NCI-H146 treated with DMSO at 0.1 percent for 48 hours (cell line): ENCODE measurements around the gene SSTR5.

ENCODE experiments used
- DNase-seq: peaks from one replicate; lab custom pipeline; 2025; ENCODE audit not compliant: unreplicated experiment; lab: John Stamatoyannopoulos, UW

Gene SSTR5

DNA sequence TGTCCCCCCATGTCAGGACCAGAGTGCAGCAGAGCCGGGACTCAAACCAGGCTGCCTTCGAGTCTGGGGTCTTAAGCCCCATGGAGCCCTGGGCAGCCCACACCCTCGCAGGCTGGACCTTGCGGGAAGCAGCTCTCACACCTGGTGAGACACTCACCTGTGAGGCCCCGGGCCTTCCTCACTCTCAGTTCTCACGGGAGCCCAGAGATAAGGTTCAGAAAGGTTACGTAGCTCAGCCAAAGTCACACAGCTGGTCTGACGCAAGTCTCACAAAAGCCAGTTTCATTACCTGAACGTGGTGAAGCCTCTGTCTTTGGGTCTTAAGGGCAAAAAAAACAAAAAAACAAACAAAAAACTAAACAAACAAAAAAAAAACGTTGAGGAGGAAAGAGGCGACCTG is 32.8 kb upstream of the SSTR5 start:
- DNase-seq = no peak

GRCh38 chr16:1040346-1040745 is 32.2 kb upstream of the SSTR5 start:
- DNase-seq = no peak

GRCh38 chr16:1042049-1042744 is 30.4 kb upstream of the SSTR5 start:
- DNase-seq = no peak

DNA sequence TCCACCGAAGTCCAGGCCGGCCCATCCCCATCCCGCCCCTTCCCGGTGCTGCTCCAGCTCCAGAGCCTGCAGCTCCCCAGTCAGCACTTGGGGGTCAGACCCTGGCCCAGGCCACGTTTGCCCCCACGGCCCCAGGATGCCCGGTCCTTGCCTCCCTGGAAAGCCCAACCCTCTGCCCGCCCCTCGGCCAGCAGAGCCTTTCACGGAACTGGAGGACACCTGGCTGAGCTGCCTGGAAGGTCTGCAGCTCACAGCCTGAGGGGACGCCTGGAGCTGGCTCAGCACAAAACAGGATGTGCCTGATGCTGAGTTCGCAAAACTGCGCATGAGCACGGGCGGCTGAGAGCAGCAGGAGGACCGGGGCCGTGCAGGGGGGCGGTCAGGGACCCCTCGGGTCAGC is 29.7 kb upstream of the SSTR5 start:
- no peak for DNase-seq

GRCh38 chr16:1043881-1044451 is 28.6 kb upstream of the SSTR5 start:
- no peak for DNase-seq

DNA sequence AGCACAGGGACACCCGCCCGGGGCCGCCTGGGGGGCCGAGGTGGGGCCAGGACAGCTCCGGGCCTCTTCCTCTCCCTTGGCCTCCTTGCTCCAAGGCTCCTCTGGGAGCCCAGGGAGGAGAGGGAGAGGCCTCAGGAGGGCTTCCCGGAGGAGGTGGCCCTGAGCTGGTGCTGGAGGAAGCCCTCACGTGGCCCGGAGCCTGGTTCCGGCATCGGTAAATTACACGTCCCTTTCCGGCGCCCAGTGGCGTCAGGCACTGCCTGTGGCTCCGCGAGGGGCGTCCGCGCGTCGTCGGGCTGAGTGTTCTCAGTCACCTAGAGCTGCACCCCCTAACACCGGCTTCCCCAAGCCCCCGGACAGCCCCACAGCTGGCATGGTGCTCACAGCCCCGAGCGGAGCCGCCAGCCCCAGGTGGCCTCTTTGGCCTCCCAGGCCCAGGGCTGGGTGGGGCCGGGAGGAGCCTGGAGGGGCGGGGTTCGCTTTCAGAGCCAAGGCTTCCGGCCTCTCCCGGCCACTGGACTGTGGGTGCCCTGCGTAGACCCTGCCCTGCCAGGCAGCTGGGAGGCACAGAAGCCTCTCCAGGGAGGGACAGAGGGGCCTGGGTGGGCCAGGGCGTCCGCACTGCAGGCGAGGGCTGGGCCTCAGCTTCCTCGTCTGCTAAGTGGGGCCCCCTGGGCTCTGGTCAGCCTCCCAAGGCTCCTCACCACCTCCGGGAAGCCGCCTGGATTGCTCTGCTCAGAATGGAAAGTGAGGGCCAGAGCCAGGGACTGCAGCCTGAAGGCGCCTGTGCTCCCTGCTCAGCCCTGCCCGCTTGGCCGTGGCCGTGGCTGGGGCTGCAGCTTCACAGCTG is 27.9 kb upstream of the SSTR5 start:
- no peak for DNase-seq

DNA sequence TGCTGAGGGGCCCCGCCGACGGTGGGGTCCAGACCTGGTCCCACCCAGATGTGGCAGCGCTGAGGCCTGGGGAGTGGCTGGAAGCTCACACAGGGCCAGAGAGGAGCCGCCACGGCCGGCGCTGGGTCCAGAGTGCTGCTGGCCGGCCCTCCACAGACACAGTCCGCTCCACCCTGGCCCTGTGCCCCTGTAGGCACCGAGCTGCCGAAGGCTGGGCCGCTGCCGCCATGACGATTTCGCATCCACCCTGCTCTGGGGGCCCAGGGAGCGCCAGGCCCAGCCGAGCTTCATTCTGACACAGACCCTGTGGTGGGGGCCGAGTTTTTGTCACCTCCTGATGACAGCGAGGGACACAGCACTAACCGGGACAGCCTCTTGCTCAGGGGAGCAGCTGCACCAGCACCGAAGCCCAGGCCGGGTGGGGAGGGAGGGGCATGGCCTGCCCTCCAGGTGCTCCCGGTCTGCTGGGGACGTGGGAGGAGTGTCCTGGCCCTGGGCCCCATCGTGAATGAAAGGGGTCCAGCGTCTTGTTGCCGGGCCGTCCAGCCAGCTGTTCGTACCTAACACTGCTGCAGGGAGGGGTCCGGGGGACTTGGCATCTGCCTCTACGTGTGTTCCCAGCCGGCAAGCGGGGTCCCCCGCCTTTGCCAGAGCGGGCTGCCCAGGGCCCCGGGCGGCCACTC is 27.1 kb upstream of the SSTR5 start:
- no peak for DNase-seq

DNA sequence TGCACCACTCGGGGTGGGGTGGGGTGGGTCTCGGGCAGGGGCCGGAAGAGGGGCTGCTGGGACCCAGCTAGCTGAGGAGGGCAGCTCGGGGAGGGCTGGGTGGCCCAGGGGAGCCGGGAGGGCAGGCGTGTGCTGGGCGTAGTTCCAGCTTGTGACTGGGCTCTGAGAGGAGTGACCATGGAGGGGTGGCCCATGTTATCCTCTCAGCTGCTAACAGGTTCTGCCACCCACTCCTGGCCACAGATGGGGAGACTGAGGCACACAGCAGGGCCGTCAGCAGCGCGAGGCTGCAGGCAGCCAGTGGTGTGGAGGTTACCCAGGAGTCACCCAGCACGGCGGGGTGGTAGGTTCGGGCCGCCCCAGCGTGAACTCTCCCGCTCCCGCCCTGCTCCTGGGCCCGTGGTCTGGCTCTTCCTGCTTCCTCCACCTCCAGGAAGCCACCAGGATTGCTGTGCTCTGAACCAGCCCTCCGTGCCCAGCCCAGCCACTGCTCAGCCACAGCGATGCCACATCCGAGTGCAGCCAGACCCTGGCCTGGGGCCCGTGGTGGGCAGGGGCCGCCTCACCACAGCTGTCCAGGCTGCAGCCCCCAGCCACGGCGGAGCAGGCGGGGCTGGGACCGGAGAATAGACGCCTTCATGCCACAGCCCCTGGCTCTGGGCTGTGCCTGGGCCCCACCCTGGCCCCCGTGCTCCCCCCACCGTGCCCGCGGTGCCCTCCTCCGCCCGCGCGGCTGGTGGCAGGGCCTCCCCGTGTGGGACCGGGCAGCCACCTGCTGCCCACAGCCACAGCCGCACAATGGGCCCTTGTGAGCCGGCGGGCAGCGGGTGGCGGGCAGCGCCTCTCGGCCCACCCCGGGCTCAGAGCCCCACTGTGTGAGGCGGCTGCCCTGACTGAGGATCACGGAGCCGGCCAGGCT is 26.3 kb upstream of the SSTR5 start:
- no peak for DNase-seq

- no peak for DNase-seq
Observed at GRCh38 chr16:1047123-1047522, 25.4 kb upstream of the SSTR5 start.

- DNase-seq = no peak
Observed at GRCh38 chr16:1047801-1048200, 24.7 kb upstream of the SSTR5 start.

DNA sequence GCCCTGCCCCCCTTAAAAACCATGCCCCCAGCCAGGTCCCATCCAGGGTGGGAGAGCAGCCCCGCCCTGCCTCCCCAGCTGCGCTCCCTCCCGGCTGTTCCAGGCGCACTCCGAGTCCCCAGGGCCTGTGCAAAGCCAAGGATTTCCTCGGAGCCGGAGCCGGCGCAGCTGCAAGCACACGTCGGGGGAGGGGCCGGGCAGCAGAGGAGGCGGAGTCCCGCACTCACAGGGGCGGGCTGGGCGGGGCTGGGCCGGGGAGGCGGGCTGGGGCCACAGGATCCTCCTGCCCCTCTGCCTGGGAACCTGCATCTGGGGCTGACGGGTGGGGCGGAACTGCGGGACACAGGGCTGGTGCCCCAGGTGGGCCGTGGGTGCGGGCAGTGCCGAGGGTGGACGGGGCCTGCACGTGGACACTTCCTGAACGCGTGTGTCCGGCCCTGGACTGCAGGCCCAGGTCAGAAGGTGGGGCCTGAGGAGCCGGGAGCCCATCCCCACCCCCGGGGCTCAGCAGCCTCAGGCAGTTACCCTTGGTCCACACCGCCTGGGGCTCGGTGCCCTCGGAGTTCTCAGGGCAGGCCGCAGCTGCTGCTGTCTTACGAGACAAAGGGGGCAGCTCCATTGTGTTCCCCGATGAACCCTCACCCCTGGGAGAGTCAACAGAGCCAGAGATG is 24.0 kb upstream of the SSTR5 start:
- DNase-seq = no peak

DNA sequence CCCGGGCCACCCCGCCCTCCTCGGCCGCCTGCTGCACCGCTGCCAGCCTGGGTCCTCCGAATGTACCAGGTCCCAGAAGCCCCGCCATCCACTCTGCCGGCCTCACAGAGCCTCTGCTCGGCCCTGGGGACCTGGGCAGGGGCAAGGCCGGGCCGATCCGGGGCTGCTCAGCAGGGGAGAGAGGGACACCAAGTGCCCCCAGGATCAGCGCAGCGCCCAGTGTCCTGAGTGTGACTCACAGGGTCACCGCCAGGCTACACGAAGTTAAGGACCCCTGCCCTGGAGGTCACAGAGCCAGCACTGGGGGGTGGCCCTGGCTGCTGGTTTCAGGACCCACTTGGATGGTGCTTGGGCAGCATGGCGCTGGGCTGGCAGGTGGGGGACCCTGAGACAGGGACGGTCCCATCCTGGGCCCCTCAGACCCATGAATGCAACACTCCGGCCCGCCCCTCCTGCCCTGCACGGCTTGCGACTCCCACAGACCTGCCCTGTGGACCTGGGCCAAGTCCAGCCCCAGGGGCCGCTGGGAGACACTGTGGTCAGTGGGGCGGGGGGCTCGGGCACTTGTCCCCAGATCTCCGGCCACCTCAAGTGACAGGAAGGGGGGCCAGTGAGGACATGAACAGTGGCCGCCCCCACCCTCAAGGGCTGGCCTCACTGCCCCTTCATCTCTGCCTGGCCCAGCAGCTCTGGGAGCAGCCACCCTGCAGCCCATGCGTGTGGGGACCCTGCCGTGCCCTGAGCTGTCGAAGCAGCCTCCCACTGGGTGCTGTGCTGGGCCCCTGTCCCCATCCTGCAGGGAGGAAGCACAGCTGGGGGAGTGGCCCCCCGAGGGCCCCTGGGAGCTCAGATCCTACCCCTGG is 23.2 kb upstream of the SSTR5 start:
- DNase-seq = no peak

DNA sequence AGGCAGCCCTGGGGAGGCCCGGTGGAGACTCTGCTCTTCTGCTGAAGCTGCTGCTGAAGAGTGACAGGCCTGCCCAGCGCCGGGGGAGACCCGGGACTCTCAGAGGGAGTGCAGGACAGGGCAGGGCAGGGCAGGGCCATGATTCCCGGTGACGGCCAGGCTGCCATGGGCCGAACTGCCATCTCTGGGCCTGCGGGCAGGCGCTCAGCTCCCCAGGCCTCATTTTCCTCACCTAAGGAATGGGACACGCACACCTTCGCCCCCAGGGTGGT is 22.6 kb upstream of the SSTR5 start:
- no peak for DNase-seq

DNA sequence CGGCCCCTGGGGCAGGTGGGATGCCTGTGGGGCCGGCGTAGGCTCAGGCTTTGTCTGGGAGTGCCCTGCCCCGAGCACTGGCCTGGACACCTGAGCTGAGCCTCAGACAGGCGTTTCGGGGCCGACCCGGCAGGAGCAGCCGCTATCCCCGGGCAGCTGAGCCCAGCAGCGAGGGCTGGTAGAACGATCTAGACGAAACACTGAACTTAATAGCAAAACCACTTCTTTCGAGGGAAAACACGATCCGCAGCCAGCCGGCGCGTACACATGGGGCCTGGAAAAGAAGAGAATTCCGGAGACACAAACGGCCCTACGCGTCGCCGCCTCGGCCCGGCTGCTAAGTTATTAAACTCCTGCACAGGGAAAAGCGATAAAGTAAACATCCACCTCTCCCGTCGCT is 22.0 kb upstream of the SSTR5 start:
- no peak for DNase-seq

DNA sequence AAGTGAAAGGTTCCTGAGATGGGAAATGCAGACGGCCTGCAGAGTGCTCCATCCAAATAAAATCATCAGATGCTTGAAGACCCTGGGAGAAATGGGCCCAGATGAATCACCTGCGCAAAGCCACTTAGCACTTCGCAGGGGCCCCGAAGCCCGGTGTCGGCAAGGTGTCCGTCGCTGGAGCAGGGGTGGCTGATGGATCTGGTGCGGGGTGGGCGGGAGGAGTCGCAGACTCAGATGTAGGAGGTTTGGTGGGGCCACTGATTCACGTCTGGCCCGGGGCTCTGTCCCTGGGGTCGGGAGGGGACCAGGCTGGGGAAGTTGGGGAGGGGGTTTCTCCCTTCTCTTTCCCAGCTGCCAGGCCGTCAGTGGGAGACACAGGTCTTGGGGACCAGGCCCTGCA is 21.6 kb upstream of the SSTR5 start:
- DNase-seq = no peak

DNA sequence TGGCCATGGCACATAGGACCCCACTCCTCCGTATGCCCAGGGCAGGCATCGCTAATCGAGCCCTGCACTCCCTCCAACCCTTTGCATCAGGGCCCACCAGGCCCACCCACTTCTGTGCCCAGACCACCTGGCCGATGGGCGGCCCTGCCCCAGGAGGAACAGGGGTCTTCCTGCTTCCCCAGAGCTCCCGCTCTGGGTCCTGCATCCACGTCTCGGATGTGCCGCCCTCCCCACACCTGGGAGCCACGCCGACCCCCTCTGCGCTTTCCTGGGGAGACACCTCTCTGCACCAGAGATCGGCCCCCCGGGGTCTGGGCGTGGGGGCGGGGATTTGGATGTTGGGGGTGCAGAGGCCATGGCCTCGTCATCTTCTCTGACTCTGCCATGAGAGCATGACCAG is 21.1 kb upstream of the SSTR5 start:
- no peak for DNase-seq

DNA sequence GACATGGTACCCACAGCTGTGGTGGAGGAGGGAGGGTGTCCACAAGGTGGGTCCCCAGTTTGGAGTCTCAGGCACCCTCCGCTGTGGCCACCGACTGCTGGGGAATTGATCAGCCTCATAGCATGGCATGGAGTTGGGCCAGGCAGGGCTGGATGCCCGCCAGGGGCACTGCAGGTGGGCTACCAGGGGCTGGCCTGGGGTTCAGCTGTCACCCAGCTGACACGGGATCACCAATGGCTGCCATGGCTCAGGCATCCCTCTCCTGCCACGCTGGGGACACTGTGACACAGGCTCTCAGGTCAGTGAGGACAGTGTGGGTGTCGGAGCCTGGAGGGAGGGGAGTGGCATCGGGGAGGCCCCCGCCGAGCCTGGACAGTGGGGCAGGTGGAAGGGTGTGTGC is 19.8 kb upstream of the SSTR5 start:
- DNase-seq = no peak

- DNase-seq = no peak
Observed at GRCh38 chr16:1053121-1053521, 19.4 kb upstream of the SSTR5 start.

DNA sequence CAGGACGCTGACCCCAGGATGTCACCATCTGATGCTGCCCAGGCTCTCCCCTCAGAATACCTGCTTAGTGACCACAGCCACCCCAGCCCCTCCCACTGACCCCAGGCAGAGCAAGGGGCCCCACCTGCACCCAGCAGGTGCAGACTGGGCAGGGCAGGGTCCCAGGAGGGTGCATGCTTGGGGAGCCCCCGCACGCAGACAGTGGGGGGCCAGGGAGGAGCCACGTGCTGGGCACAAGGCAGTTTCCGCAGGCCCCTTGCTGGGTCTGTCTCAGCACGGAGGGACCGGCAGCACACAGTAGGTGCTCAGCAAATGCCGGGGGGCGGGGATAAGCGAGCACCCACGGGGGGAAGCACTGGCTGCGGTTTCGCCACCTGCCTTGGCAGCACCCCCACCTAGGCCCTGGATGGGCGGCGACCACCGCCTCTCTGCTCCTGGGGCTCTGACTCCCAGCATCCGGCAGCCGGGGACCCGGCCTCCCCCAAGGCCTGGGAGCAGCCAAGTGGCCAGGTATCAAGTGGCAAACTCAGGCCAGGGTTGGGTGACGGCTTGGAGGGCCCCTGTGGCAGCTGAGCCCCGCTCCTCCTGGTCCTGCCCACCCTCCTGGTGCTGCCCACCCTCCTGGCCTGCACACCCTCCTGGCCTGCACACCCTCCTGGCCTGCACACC is 18.7 kb upstream of the SSTR5 start:
- no peak for DNase-seq
